HFFc6 (cell line): ENCODE results near the gene NFIA. TPM values are rescaled to one million over a fixed set of nuclear protein-coding genes. Genes with fewer than 3 reads are reported as not detected.

ENCODE experiments used
- DNase-seq: peaks from one replicate; pipeline ENCODE4 v3.0.0-alpha.2; 2018
- H3K27ac Mint-ChIP-seq: 2 replicates; pipeline ENCODE4 v1.8.0; 2020; ENCODE audit warnings: mild to moderate bottlenecking, mixed read lengths
- H3K27me3 Mint-ChIP-seq: 2 replicates; pipeline ENCODE4 v1.8.0; 2021; ENCODE audit warnings: mild to moderate bottlenecking, moderate library complexity, mixed read lengths; ENCODE audit not compliant: insufficient read depth
- H3K36me3 Mint-ChIP-seq: 2 replicates; pipeline ENCODE4 v1.8.0; 2021; ENCODE audit warnings: low read depth, mixed read lengths
- H3K4me1 Mint-ChIP-seq: 2 replicates; pipeline ENCODE4 v1.8.0; 2020; ENCODE audit warnings: low read depth, mixed read lengths
- H3K4me3 Mint-ChIP-seq: 2 replicates; pipeline ENCODE4 v1.8.0; 2020; ENCODE audit warnings: mild to moderate bottlenecking, moderate library complexity, mixed read lengths
- H3K9me3 Mint-ChIP-seq: 2 replicates; pipeline ENCODE4 v1.8.0; 2020; ENCODE audit warnings: mild to moderate bottlenecking, mixed read lengths
- CTCF ChIP-seq: fragments of 200-600 bp; sonication (generic); IDR thresholded peaks from 2 replicates; pipeline ENCODE4 v1.5.0; 2021; ENCODE audit warnings: antibody characterized with exemption, mild to moderate bottlenecking
- total RNA-seq, 6 experiments: library from RNA; stranded (reverse); fragmentation: NEBNext Ultra II Directional; extraction: Animal tissue kit (Norgen Biotek cat#: 25700); gene quantifications; 2 replicates in 1 of 6; 3 replicates in 5 of 6; pipeline ENCODE4 v1.2.3, GENCODE V29; 2021

NFIA gene
- total RNA-seq, 6 experiments from 2014 or later: 8.5 to 11.3 (median 10.4) TPM

- H3K27ac Mint-ChIP-seq: no peak overlapping the region
- DNase-seq: no peak
- peaks cover 19% of the 10 kb centered on the region for H3K4me1 Mint-ChIP-seq
- no peak for TF ChIP-seq CTCF
- no peaks in the 10 kb centered on the region; the same call in 1 of the 2 replicates for H3K27me3 Mint-ChIP-seq
- H3K4me3 Mint-ChIP-seq: no peak overlapping the region
- no peaks in the 10 kb centered on the region for H3K36me3 Mint-ChIP-seq
- no peaks in the 10 kb centered on the region for H3K9me3 Mint-ChIP-seq
Observed at GRCh38 chr1:61341426-61341825, 259.1 kb downstream of the NFIA start.

- DNase-seq: no peak
- Mint-ChIP-seq H3K4me3 (no peak overlapping the region), H3K27ac (no peak overlapping the region)
Observed at GRCh38 chr1:61343734-61344420, 261.5 kb downstream of the NFIA start.

GRCh38 chr1:61344696-61345095 is 262.3 kb downstream of the NFIA start:
- H3K4me1 Mint-ChIP-seq: no peaks in the 10 kb centered on the region
- no peaks in the 10 kb centered on the region; the same call in 1 of the 2 replicates for H3K27me3 Mint-ChIP-seq
- no peaks in the 10 kb centered on the region for H3K36me3 Mint-ChIP-seq
- no peak overlapping the region for H3K4me3 Mint-ChIP-seq
- no peak for DNase-seq
- H3K27ac Mint-ChIP-seq: no peak overlapping the region
- no peaks in the 10 kb centered on the region for H3K9me3 Mint-ChIP-seq
- TF ChIP-seq CTCF: no peak

More at GRCh38 chr1:61343734-61344420, 261.5 kb downstream of the NFIA start:
- Mint-ChIP-seq H3K4me1 (peaks cover 1% of the 10 kb centered on the region; the same call in 1 of the 2 replicates), H3K36me3 (no peaks in the 10 kb centered on the region), H3K27me3 (no peaks in the 10 kb centered on the region; the same call in 1 of the 2 replicates), H3K9me3 (no peaks in the 10 kb centered on the region)
- TF ChIP-seq CTCF: no peak

GRCh38 chr1:61348025-61348665 is 265.8 kb downstream of the NFIA start:
- Mint-ChIP-seq H3K4me1 (no peaks in the 10 kb centered on the region), H3K36me3 (no peaks in the 10 kb centered on the region), H3K27me3 (no peaks in the 10 kb centered on the region), H3K4me3 (no peak overlapping the region), H3K27ac (no peak overlapping the region), H3K9me3 (no peaks in the 10 kb centered on the region)
- TF ChIP-seq CTCF: no peak
- no peak for DNase-seq

GRCh38 chr1:61352845-61353435 is 270.6 kb downstream of the NFIA start:
- DNase-seq: no peak
- no peaks in the 10 kb centered on the region for H3K9me3 Mint-ChIP-seq
- TF ChIP-seq CTCF: no peak

More at GRCh38 chr1:61352845-61353435, 270.6 kb downstream of the NFIA start:
- H3K27me3 Mint-ChIP-seq: no peaks in the 10 kb centered on the region
- no peak overlapping the region for H3K4me3 Mint-ChIP-seq
- no peaks in the 10 kb centered on the region for H3K36me3 Mint-ChIP-seq
- no peak overlapping the region for H3K27ac Mint-ChIP-seq
- peaks cover 11% of the 10 kb centered on the region for H3K4me1 Mint-ChIP-seq
